Measurements from ENCODE around the gene LGALSL.

LGALSL gene

DNA sequence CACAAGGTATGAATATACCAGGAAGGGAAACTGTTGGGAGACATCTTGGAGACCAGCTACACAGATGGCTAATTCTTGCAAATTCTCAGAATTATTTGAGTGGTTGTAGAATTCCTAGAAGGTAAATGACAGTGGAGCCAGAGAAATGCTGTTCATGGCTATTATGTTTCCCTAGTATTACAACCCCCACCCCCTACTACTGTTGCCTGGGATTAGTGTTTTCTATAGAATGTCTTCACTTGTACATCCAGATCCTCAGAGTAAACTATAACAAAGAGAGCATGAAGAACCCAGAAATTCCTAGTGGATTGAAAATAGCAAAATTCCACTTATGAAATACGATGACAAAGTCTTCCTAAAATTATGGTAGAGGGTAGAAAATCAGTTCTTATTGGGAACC lies 15.3 kb downstream of the LGALSL start:
- Histone ChIP-seq H3K9ac (ENCODE audit: low read depth in 1 of 2, low read length in 2 of 2) (no peak overlapping the region), H3K36me3 (ENCODE audit: control insufficient read depth in 2 of 2, insufficient read depth in 2 of 2, low read length in 2 of 2) (no peaks in the 10 kb centered on the region), H3K4me1 (ENCODE audit: control insufficient read depth in 2 of 2, insufficient read depth in 2 of 2, low read length in 2 of 2) (no peaks in the 10 kb centered on the region), H3K9me3 (ENCODE audit: control insufficient read depth in 2 of 2, low read length in 2 of 2) (no peaks in the 10 kb centered on the region), H3K27ac (ENCODE audit: low read depth in 2 of 2, low read length in 2 of 2) (no peak overlapping the region), H3K4me3 (ENCODE audit: low read length in 2 of 2) (no peak overlapping the region), H3K27me3 (ENCODE audit: control insufficient read depth in 2 of 2, insufficient read depth in 2 of 2, low read length in 2 of 2) (no peaks in the 10 kb centered on the region)

DNA sequence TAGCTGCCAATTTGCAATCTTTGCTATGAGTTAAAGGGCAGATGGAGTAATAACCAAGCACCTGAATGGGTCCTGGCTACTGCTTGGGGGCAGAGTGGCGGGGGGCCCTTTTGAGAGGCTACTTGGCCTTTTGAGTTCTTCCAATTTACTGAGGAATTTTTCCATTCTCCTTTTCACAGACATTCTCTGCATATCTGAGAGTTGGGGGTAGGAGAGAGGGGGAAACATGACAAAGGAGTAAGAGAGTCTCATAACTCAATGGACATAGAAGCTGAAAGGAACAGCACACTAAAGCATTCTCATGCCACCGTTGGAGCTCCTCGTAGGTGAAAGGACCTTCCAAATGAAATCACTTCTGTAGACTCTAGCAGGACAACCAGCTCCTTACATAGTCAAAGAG lies 16.1 kb downstream of the LGALSL start:
- no peak overlapping the region for H3K27ac ChIP-seq (ENCODE audit: low read depth in 2 of 2, low read length in 2 of 2)
- no peak overlapping the region for H3K4me3 ChIP-seq (ENCODE audit: low read length in 2 of 2)
- no peaks in the 10 kb centered on the region for H3K36me3 ChIP-seq (ENCODE audit: control insufficient read depth in 2 of 2, insufficient read depth in 2 of 2, low read length in 2 of 2)
- no peaks in the 10 kb centered on the region for H3K27me3 ChIP-seq (ENCODE audit: control insufficient read depth in 2 of 2, insufficient read depth in 2 of 2, low read length in 2 of 2)
- no peak overlapping the region for H3K9ac ChIP-seq (ENCODE audit: low read depth in 1 of 2, low read length in 2 of 2)
- no peaks in the 10 kb centered on the region for H3K9me3 ChIP-seq (ENCODE audit: control insufficient read depth in 2 of 2, low read length in 2 of 2)
- H3K4me1 ChIP-seq (ENCODE audit: control insufficient read depth in 2 of 2, insufficient read depth in 2 of 2, low read length in 2 of 2), result no peaks in the 10 kb centered on the region

DNA sequence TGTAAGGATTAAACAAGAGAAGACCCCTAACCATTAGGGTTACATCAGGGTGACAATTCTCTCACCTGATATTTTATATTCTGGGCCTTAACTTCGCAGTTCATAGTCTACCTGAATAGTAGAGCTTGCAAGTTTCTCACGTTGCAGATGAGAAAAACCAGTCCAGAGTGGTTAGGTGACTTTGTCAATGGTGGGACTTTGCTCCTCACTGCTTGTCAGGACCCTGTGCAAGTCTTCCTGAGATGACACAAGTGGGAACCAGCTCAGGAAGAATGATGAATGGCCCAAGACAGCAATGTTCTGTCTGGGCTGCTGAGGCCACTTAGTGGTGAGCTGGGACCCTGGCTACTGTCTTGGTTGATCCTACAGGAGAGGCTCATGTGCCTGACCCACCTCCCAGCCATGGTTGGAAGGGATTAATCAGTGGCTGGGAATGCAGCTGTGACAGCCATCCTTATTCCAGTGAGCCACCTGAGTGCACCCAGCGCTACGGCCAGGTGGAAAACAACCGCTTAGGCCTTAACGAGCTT lies 16.9 kb downstream of the LGALSL start:
- no peaks in the 10 kb centered on the region for H3K27me3 ChIP-seq (ENCODE audit: control insufficient read depth in 2 of 2, insufficient read depth in 2 of 2, low read length in 2 of 2)
- H3K4me1 ChIP-seq (ENCODE audit: control insufficient read depth in 2 of 2, insufficient read depth in 2 of 2, low read length in 2 of 2), result no peaks in the 10 kb centered on the region
- H3K9me3 ChIP-seq (ENCODE audit: control insufficient read depth in 2 of 2, low read length in 2 of 2), result no peaks in the 10 kb centered on the region
- H3K4me3 ChIP-seq (ENCODE audit: low read length in 2 of 2), result no peak overlapping the region
- H3K27ac ChIP-seq (ENCODE audit: low read depth in 2 of 2, low read length in 2 of 2), result no peak overlapping the region
- H3K36me3 ChIP-seq (ENCODE audit: control insufficient read depth in 2 of 2, insufficient read depth in 2 of 2, low read length in 2 of 2), result no peaks in the 10 kb centered on the region
- H3K9ac ChIP-seq (ENCODE audit: low read depth in 1 of 2, low read length in 2 of 2), result no peak overlapping the region

DNA sequence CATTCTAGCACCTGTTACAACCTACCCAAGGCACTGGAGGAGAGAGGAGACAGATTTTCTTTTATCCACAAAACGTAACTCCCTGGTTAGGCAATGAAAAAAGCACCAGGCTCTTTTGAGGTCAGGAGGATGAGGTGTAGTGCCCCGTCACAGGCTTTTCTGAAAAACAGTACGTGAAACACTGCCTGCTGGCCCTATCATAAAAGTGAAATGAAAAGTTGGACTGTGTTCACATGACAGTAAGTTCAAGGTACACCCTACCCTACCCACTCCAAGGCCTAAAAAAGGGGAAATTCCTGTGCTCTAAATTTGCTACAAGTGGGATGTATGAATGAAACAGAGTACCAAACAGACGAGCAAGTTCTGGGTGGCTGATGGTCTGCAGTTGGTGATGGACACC lies 17.6 kb downstream of the LGALSL start:
- H3K9ac ChIP-seq (ENCODE audit: low read depth in 1 of 2, low read length in 2 of 2), result no peak overlapping the region
- no peak overlapping the region for H3K4me3 ChIP-seq (ENCODE audit: low read length in 2 of 2)
- no peak overlapping the region for H3K27ac ChIP-seq (ENCODE audit: low read depth in 2 of 2, low read length in 2 of 2)
- no peaks in the 10 kb centered on the region for H3K36me3 ChIP-seq (ENCODE audit: control insufficient read depth in 2 of 2, insufficient read depth in 2 of 2, low read length in 2 of 2)
- H3K9me3 ChIP-seq (ENCODE audit: control insufficient read depth in 2 of 2, low read length in 2 of 2), result no peaks in the 10 kb centered on the region
- H3K27me3 ChIP-seq (ENCODE audit: control insufficient read depth in 2 of 2, insufficient read depth in 2 of 2, low read length in 2 of 2), result no peaks in the 10 kb centered on the region
- no peaks in the 10 kb centered on the region for H3K4me1 ChIP-seq (ENCODE audit: control insufficient read depth in 2 of 2, insufficient read depth in 2 of 2, low read length in 2 of 2)

DNA sequence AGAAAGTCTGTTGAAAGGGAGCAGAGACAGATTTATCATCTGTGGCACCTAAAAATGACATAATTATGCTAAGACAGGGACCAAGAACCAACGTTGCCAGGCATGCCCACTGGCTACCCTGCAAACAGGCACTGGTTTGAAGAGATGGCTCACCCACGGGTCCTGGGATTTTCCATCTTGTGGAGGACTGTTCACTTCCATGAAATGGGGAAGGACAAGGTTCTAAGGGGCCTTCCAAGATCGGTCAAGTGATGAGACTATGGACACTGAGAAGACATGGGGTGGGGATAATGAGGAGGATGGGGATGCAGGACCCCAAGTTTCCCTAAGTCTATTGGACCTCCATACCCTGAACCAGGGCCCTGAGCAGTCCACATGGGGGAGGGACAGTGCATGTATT lies 18.9 kb downstream of the LGALSL start:
- Histone ChIP-seq H3K9me3 (ENCODE audit: control insufficient read depth in 2 of 2, low read length in 2 of 2) (no peaks in the 10 kb centered on the region), H3K27ac (ENCODE audit: low read depth in 2 of 2, low read length in 2 of 2) (no peak overlapping the region), H3K9ac (ENCODE audit: low read depth in 1 of 2, low read length in 2 of 2) (no peak overlapping the region), H3K27me3 (ENCODE audit: control insufficient read depth in 2 of 2, insufficient read depth in 2 of 2, low read length in 2 of 2) (no peaks in the 10 kb centered on the region), H3K36me3 (ENCODE audit: control insufficient read depth in 2 of 2, insufficient read depth in 2 of 2, low read length in 2 of 2) (no peaks in the 10 kb centered on the region), H3K4me3 (ENCODE audit: low read length in 2 of 2) (no peak overlapping the region), H3K4me1 (ENCODE audit: control insufficient read depth in 2 of 2, insufficient read depth in 2 of 2, low read length in 2 of 2) (no peaks in the 10 kb centered on the region)

DNA sequence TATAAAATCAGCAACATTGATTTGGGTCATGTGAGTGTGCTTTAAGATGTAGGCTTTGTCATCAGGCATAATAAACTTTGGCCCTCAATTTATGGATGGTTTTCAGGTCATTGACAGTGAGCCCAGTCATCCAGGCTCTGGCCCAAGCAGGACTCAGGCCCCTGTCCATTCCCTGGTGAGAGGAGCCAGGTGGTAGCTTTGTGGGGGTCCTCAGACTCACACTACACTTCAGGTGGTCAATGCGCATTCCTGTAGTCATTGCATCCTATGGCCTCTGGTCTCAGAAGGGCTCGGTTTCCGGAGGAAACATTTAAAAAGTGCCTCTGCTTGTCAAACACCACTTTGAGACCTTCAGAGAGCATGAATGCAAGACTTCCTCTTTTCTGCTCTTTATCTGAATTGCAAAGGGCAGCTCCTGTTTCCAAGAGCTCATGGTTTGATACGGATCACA lies 20.2 kb downstream of the LGALSL start:
- no peak overlapping the region for H3K4me3 ChIP-seq (ENCODE audit: low read length in 2 of 2)
- H3K36me3 ChIP-seq (ENCODE audit: control insufficient read depth in 2 of 2, insufficient read depth in 2 of 2, low read length in 2 of 2), result no peaks in the 10 kb centered on the region
- H3K27me3 ChIP-seq (ENCODE audit: control insufficient read depth in 2 of 2, insufficient read depth in 2 of 2, low read length in 2 of 2), result no peaks in the 10 kb centered on the region
- no peaks in the 10 kb centered on the region for H3K4me1 ChIP-seq (ENCODE audit: control insufficient read depth in 2 of 2, insufficient read depth in 2 of 2, low read length in 2 of 2)
- no peak overlapping the region for H3K27ac ChIP-seq (ENCODE audit: low read depth in 2 of 2, low read length in 2 of 2)
- no peaks in the 10 kb centered on the region for H3K9me3 ChIP-seq (ENCODE audit: control insufficient read depth in 2 of 2, low read length in 2 of 2)
- no peak overlapping the region for H3K9ac ChIP-seq (ENCODE audit: low read depth in 1 of 2, low read length in 2 of 2)

DNA sequence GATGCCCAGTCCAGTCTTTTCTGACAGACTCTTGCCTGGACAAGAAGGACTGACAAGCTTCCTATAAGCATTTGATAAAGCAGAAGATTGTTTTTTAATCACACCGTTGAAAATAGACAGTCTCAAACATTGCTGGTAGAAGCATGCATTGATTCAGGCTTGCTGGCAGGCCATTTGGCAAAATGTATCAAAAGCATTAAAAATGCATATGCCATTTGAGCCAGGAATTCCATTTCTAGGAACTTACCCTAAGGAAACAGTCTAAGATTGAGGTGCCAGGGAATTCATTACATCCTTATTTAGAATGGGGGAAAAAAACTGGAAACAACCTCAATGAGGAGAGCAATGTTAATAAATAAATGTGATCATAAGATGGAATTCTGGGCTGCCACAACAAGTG lies 20.7 kb downstream of the LGALSL start:
- Histone ChIP-seq H3K27me3 (ENCODE audit: control insufficient read depth in 2 of 2, insufficient read depth in 2 of 2, low read length in 2 of 2) (no peaks in the 10 kb centered on the region), H3K9ac (ENCODE audit: low read depth in 1 of 2, low read length in 2 of 2) (no peak overlapping the region), H3K4me1 (ENCODE audit: control insufficient read depth in 2 of 2, insufficient read depth in 2 of 2, low read length in 2 of 2) (no peaks in the 10 kb centered on the region), H3K27ac (ENCODE audit: low read depth in 2 of 2, low read length in 2 of 2) (no peak overlapping the region), H3K36me3 (ENCODE audit: control insufficient read depth in 2 of 2, insufficient read depth in 2 of 2, low read length in 2 of 2) (no peaks in the 10 kb centered on the region), H3K4me3 (ENCODE audit: low read length in 2 of 2) (no peak overlapping the region), H3K9me3 (ENCODE audit: control insufficient read depth in 2 of 2, low read length in 2 of 2) (no peaks in the 10 kb centered on the region)

DNA sequence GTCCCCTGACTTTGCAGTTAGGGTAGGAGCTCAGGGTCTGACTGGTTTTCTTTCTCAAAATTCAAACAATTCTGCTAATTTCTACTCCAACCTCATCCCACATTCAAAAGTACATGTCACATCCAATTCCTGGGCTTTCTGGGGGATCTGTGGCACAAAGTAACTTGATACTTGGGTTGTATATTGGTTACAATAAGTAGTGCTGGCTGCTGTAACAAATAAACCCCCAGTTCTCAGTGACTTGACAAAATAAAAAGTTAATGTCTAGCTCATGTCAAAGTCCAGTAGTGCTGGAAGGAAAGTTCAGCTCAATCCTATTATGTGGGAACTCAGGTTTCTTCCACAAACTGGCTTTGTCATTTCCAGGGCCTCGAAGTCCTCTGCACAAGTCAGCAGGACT lies 23.1 kb downstream of the LGALSL start:
- H3K4me3 ChIP-seq (ENCODE audit: low read length in 2 of 2), result no peak overlapping the region
- no peaks in the 10 kb centered on the region for H3K36me3 ChIP-seq (ENCODE audit: control insufficient read depth in 2 of 2, insufficient read depth in 2 of 2, low read length in 2 of 2)
- H3K4me1 ChIP-seq (ENCODE audit: control insufficient read depth in 2 of 2, insufficient read depth in 2 of 2, low read length in 2 of 2), result no peaks in the 10 kb centered on the region
- no peak overlapping the region for H3K9ac ChIP-seq (ENCODE audit: low read depth in 1 of 2, low read length in 2 of 2)
- no peak overlapping the region for H3K27ac ChIP-seq (ENCODE audit: low read depth in 2 of 2, low read length in 2 of 2)
- H3K27me3 ChIP-seq (ENCODE audit: control insufficient read depth in 2 of 2, insufficient read depth in 2 of 2, low read length in 2 of 2), result no peaks in the 10 kb centered on the region
- H3K9me3 ChIP-seq (ENCODE audit: control insufficient read depth in 2 of 2, low read length in 2 of 2), result no peaks in the 10 kb centered on the region

DNA sequence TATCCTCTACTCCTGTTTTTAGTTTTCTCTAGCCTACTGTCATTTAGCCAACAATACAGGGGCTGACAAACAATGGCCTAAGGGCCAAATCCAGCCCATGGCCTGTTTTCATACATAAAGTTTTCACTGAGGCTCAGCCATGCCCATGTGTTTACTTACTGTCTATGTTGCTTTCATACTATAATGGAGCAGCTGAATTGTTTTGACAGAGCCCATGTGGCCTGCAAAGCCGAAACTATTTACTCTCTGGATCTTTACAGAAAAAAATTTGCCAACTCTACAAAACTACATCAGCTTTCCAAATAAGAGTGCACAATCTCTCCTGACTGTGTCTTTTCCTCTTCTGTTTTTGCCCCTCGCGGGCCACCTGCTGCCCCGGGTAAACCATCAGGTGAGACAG lies 24.0 kb downstream of the LGALSL start:
- no peaks in the 10 kb centered on the region for H3K9me3 ChIP-seq (ENCODE audit: control insufficient read depth in 2 of 2, low read length in 2 of 2)
- H3K9ac ChIP-seq (ENCODE audit: low read depth in 1 of 2, low read length in 2 of 2), result no peak overlapping the region
- no peak overlapping the region for H3K4me3 ChIP-seq (ENCODE audit: low read length in 2 of 2)
- H3K4me1 ChIP-seq (ENCODE audit: control insufficient read depth in 2 of 2, insufficient read depth in 2 of 2, low read length in 2 of 2), result no peaks in the 10 kb centered on the region
- no peak overlapping the region for H3K27ac ChIP-seq (ENCODE audit: low read depth in 2 of 2, low read length in 2 of 2)
- no peaks in the 10 kb centered on the region for H3K36me3 ChIP-seq (ENCODE audit: control insufficient read depth in 2 of 2, insufficient read depth in 2 of 2, low read length in 2 of 2)
- no peaks in the 10 kb centered on the region for H3K27me3 ChIP-seq (ENCODE audit: control insufficient read depth in 2 of 2, insufficient read depth in 2 of 2, low read length in 2 of 2)

DNA sequence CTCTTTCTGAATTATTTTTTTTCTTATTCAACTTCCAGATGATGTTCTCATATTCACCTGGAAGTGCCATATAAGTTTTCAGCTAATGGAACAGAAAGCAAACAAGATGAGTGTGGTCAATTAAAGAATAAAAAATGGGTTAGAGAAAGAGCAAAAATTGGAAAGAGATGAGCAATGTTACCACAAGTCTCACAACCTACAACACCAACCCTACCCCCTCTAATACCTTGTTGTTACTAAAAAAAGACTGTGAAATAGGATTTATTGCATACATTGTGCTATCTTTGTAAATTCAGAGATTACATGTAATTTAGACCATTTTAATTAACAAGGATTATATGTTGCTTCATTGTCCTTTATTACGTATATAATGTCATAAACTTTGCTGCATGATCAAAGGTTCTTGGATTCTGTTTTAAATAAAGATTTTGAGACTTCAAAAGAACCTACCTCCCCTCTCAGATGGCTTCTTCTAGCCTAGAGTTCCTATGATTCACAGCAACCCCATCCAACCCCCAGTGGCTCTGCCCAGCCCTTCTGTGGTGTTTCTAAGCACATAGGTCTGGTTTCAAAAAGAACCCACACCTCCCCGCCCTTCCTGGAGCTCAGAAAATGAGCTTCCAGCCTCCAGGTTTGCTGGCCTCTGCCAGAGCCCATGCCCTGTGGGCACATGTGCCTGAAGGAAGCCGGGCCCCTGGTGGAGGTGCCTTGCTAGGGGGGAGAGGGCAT lies 24.7 kb downstream of the LGALSL start:
- Histone ChIP-seq H3K4me1 (ENCODE audit: control insufficient read depth in 2 of 2, insufficient read depth in 2 of 2, low read length in 2 of 2) (no peaks in the 10 kb centered on the region), H3K4me3 (ENCODE audit: low read length in 2 of 2) (no peak overlapping the region), H3K9me3 (ENCODE audit: control insufficient read depth in 2 of 2, low read length in 2 of 2) (no peaks in the 10 kb centered on the region), H3K36me3 (ENCODE audit: control insufficient read depth in 2 of 2, insufficient read depth in 2 of 2, low read length in 2 of 2) (no peaks in the 10 kb centered on the region), H3K9ac (ENCODE audit: low read depth in 1 of 2, low read length in 2 of 2) (no peak overlapping the region), H3K27me3 (ENCODE audit: control insufficient read depth in 2 of 2, insufficient read depth in 2 of 2, low read length in 2 of 2) (no peaks in the 10 kb centered on the region), H3K27ac (ENCODE audit: low read depth in 2 of 2, low read length in 2 of 2) (no peak overlapping the region)

Data from mucosa of rectum (tissue), 2 donors.